Stimulated activated CD4-positive, alpha-beta T cell treated with anti-CD3 and anti-CD28 coated beads, Interleukin-15, amount 100 ng/mL, for 48 hours (primary cell): Measurements from ENCODE around the gene CEP97.
A peak's percentile ranks its signal among the peaks of the same experiment; 100 is the strongest.
"Not testable (repeated sequence)": the region's sequence is repeated elsewhere in the genome, so short reads cannot be mapped to it uniquely, and the experiment has no call there.

Source experiments
- DNase-seq, 2 donors: peaks; one replicate each; pipeline ENCODE4 v3.0.0-alpha.2; 2020; ENCODE audit warnings: low read depth in 2 of 2

CEP97 gene

GRCh38 chr3:101701696-101702634 lies 22.4 kb upstream of the CEP97 start:
- DNase-seq: no peak

DNA sequence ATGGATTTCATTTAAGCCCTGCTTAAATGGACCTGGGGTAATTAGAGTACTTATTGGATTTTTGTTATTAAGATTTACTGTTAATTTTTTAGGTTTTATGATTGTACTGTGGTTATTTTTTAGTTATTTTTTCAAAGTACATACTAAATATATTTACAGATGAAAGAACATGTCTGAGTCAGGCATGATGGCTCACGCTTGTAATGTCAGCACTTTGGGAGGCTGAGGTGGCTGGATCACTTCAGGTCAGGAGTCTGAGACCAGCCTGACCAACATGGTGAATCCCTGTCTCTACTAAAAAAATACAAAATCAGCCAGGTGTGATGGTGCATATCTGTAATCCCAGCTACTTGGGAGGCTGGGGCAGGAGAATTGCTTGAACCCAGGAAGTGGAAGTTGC lies 21.7 kb upstream of the CEP97 start:
- DNase-seq: no peak

DNA sequence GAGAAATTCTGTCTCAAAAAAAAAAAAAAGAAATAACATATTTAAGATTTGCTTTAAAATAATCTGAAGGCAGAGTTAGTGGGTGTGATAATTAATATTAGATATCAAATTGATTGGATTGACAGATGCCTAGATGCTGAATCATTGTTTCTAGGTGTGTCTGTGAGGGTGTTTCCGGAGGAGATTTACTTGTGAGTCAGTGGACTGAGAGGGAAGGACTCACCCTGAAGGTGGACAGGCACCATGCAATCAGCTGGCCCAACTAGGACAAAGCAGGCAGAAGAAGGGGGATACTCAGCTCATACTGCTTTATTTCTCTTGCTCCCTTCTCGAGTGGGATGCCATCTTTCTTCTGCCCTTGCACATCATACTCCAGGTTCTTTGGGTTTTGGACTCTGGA lies 21.2 kb upstream of the CEP97 start:
- DNase-seq: no peak

DNA sequence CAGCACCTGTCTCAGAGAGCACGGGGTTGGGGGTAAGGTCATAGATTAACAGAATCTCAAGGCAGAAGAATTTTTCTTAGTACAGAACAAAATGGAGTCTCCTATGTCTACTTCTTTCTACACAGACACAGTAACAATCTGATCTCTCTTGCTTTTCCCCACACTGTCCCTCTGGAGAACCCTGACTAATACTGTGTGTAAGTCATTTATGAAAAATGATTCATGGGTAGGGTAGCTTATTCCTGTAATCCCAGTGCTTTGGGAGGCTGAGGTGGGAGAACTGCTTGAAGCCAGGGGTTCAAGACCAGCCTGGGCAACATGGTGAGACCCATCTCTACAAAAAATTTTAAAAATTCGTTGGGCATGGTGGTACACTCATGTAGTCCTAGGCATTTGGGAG lies 19.8 kb upstream of the CEP97 start:
- DNase-seq: not testable (repeated sequence)

DNA sequence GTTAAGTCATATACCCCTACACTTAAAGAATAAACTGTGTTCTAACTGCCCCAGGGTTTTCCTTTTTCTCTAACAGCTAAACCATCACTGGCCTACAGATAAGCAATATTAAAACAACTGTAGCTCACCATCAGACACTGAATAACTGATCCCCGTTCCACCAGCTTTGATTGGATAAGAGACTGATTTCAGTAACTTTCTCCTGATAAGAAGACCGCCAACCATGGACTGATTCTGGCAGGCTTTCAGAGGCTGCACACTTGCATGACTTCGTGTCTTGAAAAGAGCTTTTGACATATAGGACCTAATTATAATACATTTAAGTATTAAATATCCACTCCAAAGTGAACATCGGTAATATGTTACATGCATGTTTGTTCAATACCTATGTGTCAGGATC lies 15.3 kb upstream of the CEP97 start:
- DNase-seq: no peak

DNA sequence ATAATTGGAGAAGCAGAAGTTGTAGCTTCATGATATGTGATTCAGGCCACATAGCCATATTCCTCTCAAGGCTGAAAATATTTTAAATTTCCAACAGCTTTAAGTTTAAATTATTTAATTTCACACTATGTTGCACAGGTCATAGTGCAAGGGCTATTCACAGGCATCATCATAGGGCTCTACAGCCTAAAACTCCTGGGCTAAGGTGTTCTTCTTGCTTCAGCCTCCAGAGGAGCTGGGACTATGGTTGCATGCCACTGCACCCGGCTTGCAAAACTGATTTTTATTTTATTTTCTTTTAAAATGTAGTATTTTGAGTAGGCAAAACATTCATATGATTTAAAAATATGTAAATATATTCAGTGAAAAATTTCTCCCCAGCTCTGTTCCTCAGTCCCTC lies 6.0 kb upstream of the CEP97 start:
- no peak for DNase-seq

DNA sequence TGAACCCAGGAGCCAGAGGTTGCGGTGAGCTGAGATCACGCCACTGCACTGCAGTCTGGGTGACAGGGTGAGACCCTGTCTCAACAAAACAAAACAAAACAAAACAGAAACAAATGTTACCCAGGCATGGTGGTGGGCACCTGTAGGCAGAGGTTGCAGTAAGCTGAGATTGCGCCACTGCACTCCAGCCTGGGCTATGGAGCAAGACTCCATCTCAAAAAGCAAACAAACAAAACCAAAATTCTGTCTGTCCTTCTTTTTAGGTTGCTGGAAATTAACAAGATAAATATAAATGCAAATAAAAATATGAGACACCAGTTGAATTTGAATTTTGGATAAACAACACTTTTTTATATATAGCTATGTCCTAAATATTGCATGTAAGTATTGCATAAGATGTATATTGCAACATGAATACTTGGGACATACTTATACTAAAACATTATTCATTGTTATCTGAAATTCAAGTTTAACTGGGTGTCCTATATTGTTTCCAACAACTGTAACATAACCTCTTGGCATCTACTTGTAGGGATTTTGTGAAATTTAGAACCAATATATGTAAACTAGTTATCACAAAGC lies 4.7 kb upstream of the CEP97 start:
- DNase-seq: no peak

DNA sequence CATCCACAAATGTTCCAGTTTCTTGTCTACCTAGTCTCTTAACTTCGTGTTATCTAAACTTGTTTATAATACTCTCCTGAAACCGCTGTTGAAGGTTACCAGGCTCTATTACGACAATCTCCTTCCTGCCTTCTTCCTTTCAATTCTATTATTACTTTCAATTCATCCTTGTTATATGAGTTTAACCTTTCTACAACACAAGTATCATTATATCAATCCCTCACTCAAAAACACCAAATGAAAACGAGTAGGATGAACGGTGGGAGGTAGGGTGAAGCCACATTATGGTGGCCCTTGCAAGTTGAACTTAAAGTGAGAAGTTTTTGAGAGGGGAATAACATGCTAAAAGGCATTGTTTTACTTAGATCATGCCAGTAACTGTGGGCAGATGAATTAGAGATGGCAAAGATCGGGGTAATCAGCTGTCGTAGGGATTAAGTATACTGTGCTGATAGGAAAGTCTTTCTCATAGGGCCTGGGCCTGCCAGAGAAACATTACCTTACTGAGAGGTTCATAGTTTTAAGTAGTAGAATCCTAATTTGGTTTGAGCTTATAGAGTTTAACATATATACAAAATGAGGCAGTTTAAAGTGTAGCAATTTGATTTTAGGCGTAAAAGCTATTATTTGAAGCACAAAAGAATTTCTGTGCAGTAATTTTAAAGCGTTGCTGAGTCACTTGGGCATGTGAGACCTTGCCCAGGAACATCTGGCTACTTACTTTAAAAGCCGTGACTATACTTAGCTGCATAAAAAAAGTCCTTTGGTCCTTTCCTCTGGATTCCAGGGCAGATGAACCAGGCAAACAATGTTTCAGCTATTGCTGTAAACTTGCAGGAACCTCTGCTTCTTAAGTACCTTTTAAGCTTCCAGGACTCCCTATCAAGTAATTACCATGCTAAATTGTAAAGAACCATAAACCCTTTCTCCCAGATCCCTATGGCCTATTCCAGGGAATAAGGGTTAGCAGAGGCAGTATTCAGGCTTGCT lies 3.3 kb upstream of the CEP97 start:
- DNase-seq: peak in 1 of 2 donors; percentile 7

GRCh38 chr3:101722394-101723173 lies 1.8 kb upstream of the CEP97 start:
- DNase-seq: no peak

GRCh38 chr3:101725194-101725889 lies 928 bp downstream of the CEP97 start:
- peak in 1 of 2 donors; percentile 4 for DNase-seq

- no peak for DNase-seq
Measured at GRCh38 chr3:101725890-101726275, 1.5 kb downstream of the CEP97 start.

GRCh38 chr3:101729586-101729985 lies 5.2 kb downstream of the CEP97 start:
- no peak for DNase-seq

DNA sequence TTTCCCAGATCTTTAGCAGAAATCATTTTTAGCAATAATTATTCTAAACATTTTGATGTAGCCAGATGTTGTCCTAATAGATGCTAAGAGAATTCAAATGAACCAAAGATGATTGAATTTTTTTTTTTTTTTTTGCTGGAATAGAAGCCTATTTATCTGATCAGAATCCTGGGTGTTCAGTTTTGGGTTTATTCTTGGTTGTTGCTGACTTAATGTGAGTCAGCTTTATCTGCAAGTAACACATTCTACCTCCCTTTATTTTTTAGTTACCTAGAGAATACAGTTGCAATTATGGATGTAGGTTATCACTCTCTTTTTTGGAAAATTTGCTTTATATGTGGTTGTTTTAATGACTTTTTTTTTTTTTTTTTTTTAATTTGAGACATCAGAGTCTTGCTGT lies 6.4 kb downstream of the CEP97 start:
- no peak for DNase-seq

- no peak for DNase-seq
Measured at GRCh38 chr3:101732240-101732641, 7.8 kb downstream of the CEP97 start.

- DNase-seq: no peak
Measured at GRCh38 chr3:101735833-101736232, 11.4 kb downstream of the CEP97 start.

DNA sequence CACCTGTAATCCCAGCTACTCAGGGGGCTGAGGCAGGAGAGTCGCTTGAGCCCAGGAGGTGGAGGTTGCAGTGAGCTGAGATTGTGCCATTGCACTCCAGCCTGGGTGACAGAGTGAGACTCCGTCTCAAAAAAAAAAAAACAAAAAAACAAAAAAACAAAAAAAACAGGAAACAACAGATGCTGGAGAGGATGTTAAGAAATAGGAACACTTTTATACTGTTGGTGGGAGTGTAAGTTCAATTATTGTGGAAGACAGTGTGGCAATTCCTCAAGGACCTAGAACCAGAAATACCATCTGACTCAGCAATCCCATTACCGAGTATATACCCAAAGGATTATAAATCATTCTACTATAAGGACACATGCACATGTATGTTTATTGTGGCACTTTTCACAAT lies 17.5 kb downstream of the CEP97 start:
- DNase-seq: not testable (repeated sequence)

DNA sequence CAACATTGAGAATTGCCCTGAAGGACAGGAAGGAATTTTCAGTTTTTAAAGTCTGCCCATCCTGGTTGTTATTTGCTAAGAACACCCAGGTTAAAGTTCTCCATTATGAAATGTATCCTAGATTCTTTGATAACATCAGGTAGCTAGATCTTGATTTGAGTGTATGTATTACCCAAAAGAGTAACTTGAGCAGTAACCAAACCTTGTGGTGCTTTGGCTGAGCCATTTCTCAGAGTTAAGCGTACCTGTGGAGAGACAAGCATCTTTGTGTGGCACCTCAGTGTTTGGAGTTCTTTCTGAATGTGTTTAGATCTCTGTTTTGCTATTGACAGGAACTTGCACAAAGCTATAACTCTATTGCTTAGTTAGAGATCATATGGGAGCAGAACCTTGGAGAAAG lies 20.4 kb downstream of the CEP97 start:
- DNase-seq: no peak

GRCh38 chr3:101745934-101746333 lies 21.5 kb downstream of the CEP97 start:
- DNase-seq: not testable (repeated sequence)

- not testable (repeated sequence) for DNase-seq
Measured at GRCh38 chr3:101753386-101754113, 29.1 kb downstream of the CEP97 start.

GRCh38 chr3:101758224-101758623 lies 33.8 kb downstream of the CEP97 start:
- DNase-seq: no peak
